Sigmoid colon (tissue), 4 donors: ENCODE data around the gene FCHSD2.

Experiments
- POLR2A ChIP-seq, 2 donors: fragments of 450-650 bp; IDR thresholded peaks; one replicate each; pipeline ENCODE4 v1.6.1; 2016; ENCODE audit warnings: antibody characterized with exemption in 2 of 2, mild to moderate bottlenecking in 2 of 2, moderate library complexity in 2 of 2
- POLR2AphosphoS5 ChIP-seq, 4 donors: sonication (generic); formaldehyde crosslinking; IDR thresholded peaks; one replicate each; pipeline ENCODE4 v1.6.1; 2017; ENCODE audit warnings: antibody characterized with exemption in 4 of 4
- TF ChIP-seq, protein P1 (sequence below), 4 experiments: fragments of 450-650 bp in 3 of 4; fragments of 200-600 bp in 1 of 4; IDR thresholded peaks; one replicate each; pipeline ENCODE4 v1.5.1; 2016 to 2019; ENCODE audit warnings: antibody characterized with exemption in 4 of 4, mild to moderate bottlenecking in 3 of 4, moderate library complexity in 2 of 4

DNA sequence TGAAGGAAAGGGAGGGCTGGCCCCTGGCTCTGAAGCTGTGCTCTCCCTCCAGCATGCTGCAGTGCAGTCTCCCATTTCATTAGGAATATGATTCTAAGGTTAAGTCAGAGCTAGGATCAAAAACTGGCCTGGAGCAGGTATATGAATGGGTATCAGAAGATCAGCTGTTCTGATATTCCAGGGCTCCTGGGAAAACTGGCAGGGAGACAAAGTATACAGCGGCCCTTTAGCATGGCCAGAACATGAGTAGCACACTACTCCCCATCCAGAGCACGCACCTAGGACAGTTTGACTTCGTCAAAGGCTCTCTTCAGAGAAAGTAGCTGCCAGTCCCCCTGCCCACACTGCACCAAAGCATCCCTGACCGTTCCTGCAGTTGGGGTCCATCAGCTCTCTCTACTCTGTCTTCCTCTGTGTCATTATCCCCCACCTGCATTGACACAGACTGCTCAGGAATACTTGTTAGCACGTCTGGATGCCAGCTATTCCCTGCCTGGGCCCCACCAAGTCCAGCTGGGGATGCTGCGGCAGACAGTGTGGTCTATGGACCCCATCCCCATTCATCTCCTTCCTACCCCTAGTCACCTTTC, 4.0 kb upstream of the FCHSD2 start:
- TF ChIP-seq, protein P1, sequence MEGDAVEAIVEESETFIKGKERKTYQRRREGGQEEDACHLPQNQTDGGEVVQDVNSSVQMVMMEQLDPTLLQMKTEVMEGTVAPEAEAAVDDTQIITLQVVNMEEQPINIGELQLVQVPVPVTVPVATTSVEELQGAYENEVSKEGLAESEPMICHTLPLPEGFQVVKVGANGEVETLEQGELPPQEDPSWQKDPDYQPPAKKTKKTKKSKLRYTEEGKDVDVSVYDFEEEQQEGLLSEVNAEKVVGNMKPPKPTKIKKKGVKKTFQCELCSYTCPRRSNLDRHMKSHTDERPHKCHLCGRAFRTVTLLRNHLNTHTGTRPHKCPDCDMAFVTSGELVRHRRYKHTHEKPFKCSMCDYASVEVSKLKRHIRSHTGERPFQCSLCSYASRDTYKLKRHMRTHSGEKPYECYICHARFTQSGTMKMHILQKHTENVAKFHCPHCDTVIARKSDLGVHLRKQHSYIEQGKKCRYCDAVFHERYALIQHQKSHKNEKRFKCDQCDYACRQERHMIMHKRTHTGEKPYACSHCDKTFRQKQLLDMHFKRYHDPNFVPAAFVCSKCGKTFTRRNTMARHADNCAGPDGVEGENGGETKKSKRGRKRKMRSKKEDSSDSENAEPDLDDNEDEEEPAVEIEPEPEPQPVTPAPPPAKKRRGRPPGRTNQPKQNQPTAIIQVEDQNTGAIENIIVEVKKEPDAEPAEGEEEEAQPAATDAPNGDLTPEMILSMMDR (IDR thresholded peaks at IDR 0.05) = no peak
- TF ChIP-seq POLR2A (IDR thresholded peaks at IDR 0.05) (no peak), POLR2AphosphoS5 (IDR thresholded peaks at IDR 0.05) (no peak)
